ENCODE data around the gene DKK2.

The DKK2 gene

DNA sequence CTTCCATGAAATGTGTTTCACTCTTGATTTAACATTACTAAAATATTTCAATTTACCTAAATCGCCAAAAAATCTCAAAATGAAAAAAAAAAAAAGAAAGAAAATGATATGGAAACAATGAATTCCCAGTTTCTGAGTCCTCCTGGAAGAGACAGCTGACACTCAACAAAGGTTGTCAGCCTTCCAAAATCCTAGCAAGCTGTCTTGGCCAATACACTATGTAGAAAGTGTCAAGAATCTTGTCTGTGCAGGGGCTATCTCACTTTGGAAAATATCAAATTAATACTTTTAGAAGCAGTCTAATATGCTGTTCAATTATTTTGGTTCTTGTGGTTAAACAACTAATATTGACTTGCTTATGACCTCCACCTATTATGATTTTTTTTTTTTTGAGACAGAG is 8.7 kb downstream of the DKK2 start:
- no peak for DNase-seq
- in situ Hi-C loops (cut with HindIII; ENCODE audit: low pct_ligation_motif_present, low pct_unique_long_range_greater_than_20kb, low sequenced_read_pairs): no loop called here

DNA sequence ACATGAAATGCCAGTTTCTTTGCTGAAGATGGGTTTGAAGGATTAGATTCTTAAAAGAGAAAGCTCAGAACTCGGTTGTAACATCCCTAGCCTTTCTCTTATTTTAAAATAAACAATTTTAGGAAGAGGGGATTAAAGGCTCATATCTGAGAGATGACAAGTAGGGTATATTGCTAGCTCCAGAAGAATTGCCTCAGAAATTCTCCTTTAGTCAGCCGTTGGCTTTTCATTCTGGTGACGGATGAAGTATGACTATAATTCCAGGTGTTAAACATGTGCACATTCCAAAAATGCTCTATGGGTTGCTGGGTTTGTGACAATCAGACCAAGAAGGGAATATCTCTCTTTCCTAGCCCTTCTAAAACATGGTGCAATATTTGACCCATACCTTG is 17.8 kb downstream of the DKK2 start:
- DNase-seq: no peak
- in situ Hi-C loops (cut with HindIII; ENCODE audit: low pct_ligation_motif_present, low pct_unique_long_range_greater_than_20kb, low sequenced_read_pairs): no loop called here

GRCh38 chr4:107017443-107018343 is 18.4 kb downstream of the DKK2 start:
- in situ Hi-C loops (cut with HindIII; ENCODE audit: low pct_ligation_motif_present, low pct_unique_long_range_greater_than_20kb, low sequenced_read_pairs): no loop called here
- no peak for DNase-seq

- DNase-seq: no peak
- in situ Hi-C loops (cut with HindIII; ENCODE audit: low pct_ligation_motif_present, low pct_unique_long_range_greater_than_20kb, low sequenced_read_pairs): no loop called here
Observed at GRCh38 chr4:107011312-107011711, 24.8 kb downstream of the DKK2 start.

DNA sequence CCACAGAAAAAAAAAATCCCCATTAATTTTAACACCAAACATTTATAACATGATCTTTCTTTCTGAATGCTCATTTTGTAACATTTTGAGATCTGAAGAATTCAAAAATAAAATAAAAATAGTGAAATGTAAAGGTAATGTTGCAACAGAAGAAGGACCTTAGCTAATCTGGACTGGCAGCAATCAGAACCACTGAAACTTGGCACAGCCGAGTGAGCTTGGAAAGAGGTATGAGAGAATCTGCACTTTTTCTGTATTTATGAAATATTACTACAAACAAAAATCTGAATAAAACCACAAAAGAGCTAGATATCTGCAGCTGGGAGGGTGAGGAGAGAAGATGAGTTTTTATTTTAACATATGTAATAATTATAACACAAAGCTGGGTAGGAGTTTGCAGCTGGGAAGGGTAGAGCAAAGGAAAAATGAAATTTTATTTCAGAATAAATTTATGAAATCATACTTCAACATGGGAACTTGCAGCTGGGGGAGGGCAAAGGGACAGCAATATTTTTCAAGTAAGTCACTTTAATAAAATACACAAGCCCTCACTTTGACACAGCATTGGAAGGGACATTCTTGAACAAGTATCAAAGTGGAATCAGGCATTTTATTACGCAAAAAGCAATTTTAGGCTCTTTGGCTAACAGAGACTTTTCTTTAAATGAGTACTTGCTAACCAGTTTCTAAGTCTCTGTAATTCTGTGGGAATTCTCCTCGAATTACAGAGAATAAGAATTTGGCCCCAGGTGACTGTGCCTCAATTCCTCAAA is 26.7 kb downstream of the DKK2 start:
- DNase-seq: no peak
- in situ Hi-C loops (cut with HindIII; ENCODE audit: low pct_ligation_motif_present, low pct_unique_long_range_greater_than_20kb, low sequenced_read_pairs): no loop called here

GRCh38 chr4:107008115-107008514 is 28.0 kb downstream of the DKK2 start:
- in situ Hi-C loops (cut with HindIII; ENCODE audit: low pct_ligation_motif_present, low pct_unique_long_range_greater_than_20kb, low sequenced_read_pairs): no loop called here
- no peak for DNase-seq

- no peak for DNase-seq
- in situ Hi-C loops (cut with HindIII; ENCODE audit: low pct_ligation_motif_present, low pct_unique_long_range_greater_than_20kb, low sequenced_read_pairs): no loop called here
Observed at GRCh38 chr4:107006218-107006617, 29.9 kb downstream of the DKK2 start.

GRCh38 chr4:106996490-106996889 is 39.6 kb downstream of the DKK2 start:
- DNase-seq: no peak
- in situ Hi-C loops (cut with HindIII; ENCODE audit: low pct_ligation_motif_present, low pct_unique_long_range_greater_than_20kb, low sequenced_read_pairs): no loop called here

GRCh38 chr4:106993827-106994226 is 42.3 kb downstream of the DKK2 start:
- in situ Hi-C loops (cut with HindIII; ENCODE audit: low pct_ligation_motif_present, low pct_unique_long_range_greater_than_20kb, low sequenced_read_pairs): no loop called here
- DNase-seq: no peak

DNA sequence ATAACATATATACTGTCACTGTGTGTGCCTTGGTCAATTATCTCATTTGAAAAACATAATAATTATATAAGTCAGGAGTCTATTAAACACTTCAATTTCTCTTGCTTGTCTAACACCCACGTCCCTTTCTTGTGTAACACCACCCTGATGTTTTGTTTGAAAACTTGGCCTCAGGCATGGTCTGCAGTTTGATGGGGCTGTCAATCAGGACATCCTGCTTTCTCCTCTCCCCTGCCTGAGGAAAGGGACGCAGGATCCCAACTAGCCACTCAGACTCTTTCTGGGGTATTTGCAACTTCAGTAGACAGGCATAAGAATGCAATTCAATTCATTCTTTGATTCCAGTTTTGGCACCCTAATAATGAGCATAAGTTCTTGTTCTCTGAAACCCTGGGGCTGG is 48.8 kb downstream of the DKK2 start:
- in situ Hi-C loops (cut with HindIII; ENCODE audit: low pct_ligation_motif_present, low pct_unique_long_range_greater_than_20kb, low sequenced_read_pairs): no loop called here
- no peak for DNase-seq

- in situ Hi-C loops (cut with HindIII; ENCODE audit: low pct_ligation_motif_present, low pct_unique_long_range_greater_than_20kb, low sequenced_read_pairs): no loop called here
- DNase-seq: no peak
Observed at GRCh38 chr4:106986486-106986885, 49.6 kb downstream of the DKK2 start.

GRCh38 chr4:106985830-106986229 is 50.3 kb downstream of the DKK2 start:
- in situ Hi-C loops (cut with HindIII; ENCODE audit: low pct_ligation_motif_present, low pct_unique_long_range_greater_than_20kb, low sequenced_read_pairs): no loop called here

DNA sequence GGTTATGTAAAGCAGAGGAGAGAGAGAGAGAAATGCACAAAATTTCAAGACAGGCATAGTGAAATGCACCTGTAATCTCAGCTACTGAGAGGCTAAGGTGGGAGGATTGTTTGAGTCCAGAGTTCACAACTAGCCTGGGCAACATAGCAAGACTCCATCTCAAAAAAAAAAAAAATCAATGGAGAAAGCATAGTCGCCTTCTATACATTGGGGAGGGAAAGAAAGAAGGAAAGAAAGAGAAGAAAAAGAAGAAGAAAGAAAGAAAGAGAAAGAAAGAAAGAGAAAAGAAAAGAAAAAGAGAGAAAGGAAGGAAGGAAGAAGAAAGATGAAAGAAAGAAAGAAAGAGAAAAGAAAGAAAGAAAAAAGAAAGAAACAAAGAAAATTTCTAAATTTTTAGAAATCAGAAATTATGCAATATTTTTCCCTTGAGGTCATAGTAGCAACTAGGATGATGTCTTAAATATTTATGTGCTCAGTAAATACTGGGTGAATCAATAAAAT is 53.4 kb downstream of the DKK2 start:
- in situ Hi-C loops (cut with HindIII; ENCODE audit: low pct_ligation_motif_present, low pct_unique_long_range_greater_than_20kb, low sequenced_read_pairs): no loop called here
- DNase-seq: no peak

More at GRCh38 chr4:106985830-106986229, 50.3 kb downstream of the DKK2 start:
- no peak for DNase-seq

GRCh38 chr4:106981431-106981830 is 54.7 kb downstream of the DKK2 start:
- no peak for DNase-seq
- in situ Hi-C loops (cut with HindIII; ENCODE audit: low pct_ligation_motif_present, low pct_unique_long_range_greater_than_20kb, low sequenced_read_pairs): no loop called here

- in situ Hi-C loops (cut with HindIII; ENCODE audit: low pct_ligation_motif_present, low pct_unique_long_range_greater_than_20kb, low sequenced_read_pairs): no loop called here
- DNase-seq: no peak
Observed at GRCh38 chr4:106979476-106979875, 56.6 kb downstream of the DKK2 start.

DNA sequence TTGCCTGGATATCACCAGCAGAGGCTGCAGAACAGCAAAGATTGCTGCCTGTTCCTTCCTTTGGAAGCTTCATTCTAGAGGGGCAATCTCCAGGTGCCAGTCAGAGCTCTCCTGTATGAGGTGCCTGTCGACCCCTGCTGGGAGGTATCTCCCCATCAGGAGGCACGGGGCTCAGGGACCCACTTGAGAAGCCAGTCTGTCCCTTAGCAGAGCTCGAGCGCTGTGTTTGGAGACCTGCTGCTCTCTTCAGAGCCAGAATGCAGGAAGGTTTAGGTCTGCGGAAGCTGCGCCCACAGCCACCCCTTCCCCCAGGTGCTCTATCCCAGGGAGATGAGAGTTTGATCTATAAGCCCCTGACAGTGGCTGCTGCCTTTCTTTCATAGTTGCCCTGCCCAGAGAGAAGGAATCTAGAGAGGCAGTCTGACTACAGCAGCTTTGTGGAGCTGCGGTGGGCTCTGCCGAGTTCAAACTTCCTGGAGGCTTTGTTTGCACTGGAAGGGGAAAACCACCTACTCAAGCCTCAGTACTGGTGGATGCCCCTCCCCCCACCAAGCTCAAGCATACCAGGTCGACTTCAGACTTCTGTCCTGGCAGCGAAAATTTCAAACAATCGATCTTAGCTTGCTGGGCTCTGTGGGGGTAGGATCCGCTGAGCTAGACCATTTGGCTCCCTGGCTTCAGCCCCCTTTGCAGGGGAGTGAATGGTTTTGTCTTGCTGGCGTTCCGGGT is 57.9 kb downstream of the DKK2 start:
- no peak for DNase-seq
- in situ Hi-C loops (cut with HindIII; ENCODE audit: low pct_ligation_motif_present, low pct_unique_long_range_greater_than_20kb, low sequenced_read_pairs): no loop called here

- no peak for DNase-seq
- in situ Hi-C loops (cut with HindIII; ENCODE audit: low pct_ligation_motif_present, low pct_unique_long_range_greater_than_20kb, low sequenced_read_pairs): no loop called here
Observed at GRCh38 chr4:106971636-106972035, 64.5 kb downstream of the DKK2 start.

- in situ Hi-C loops (cut with HindIII; ENCODE audit: low pct_ligation_motif_present, low pct_unique_long_range_greater_than_20kb, low sequenced_read_pairs): no loop called here
- no peak for DNase-seq
Observed at GRCh38 chr4:106967892-106968291, 68.2 kb downstream of the DKK2 start.
